Transverse colon (tissue), 4 donors: Measurements from ENCODE around the gene GPSM3. TPM values are rescaled to one million over a fixed set of nuclear protein-coding genes. Genes with fewer than 3 reads are reported as not detected.
A peak's percentile ranks its signal among the peaks of the same experiment; 100 is the strongest.

Source experiments
- DNase-seq: peaks from one replicate; pipeline ENCODE4 v3.0.0-alpha.2; 2019
- H3K27ac ChIP-seq, 4 donors: fragments of 200-600 bp; sonication (generic); 2 replicates each; pipeline ENCODE4 v1.5.1; 2016 to 2018; ENCODE audit warnings: inconsistent platforms in 4 of 4
- H3K27me3 ChIP-seq: fragments of 200-600 bp; sonication (generic); 2 replicates; pipeline ENCODE4 v1.5.1; 2017; ENCODE audit warnings: inconsistent platforms
- H3K36me3 ChIP-seq, 4 donors: fragments of 200-600 bp; sonication (generic); 2 replicates each; pipeline ENCODE4 v1.5.1; 2017 to 2019; ENCODE audit warnings: inconsistent platforms in 4 of 4
- H3K4me1 ChIP-seq, 4 donors: fragments of 200-600 bp; sonication (generic); 2 replicates each; pipeline ENCODE4 v1.5.1; 2017 to 2020; ENCODE audit warnings: inconsistent platforms in 4 of 4
- H3K4me3 ChIP-seq, 4 donors: fragments of 200-600 bp; sonication (generic); 1 replicate in 1 of 4; 2 replicates in 3 of 4; pipeline versions ENCODE4 v1.5.1 to v1.6.1; 2017 to 2019; ENCODE audit warnings: inconsistent platforms in 4 of 4
- H3K9me3 ChIP-seq, 2 donors: fragments of 200-600 bp; sonication (generic); 2 replicates each; pipeline ENCODE4 v1.5.1; 2017 to 2019; ENCODE audit warnings: inconsistent platforms in 2 of 2
- CTCF ChIP-seq, 5 experiments: fragments of 200-600 bp in 3 of 5; fragments of 450-650 bp in 2 of 5; sonication (generic) in 3 of 5; IDR thresholded peaks; 1 replicate in 2 of 5; 2 replicates in 3 of 5; pipeline ENCODE4 v1.5.1; 2016 to 2017; ENCODE audit warnings: antibody characterized with exemption in 5 of 5, inconsistent platforms in 3 of 5, mild to moderate bottlenecking in 2 of 5, moderate library complexity in 1 of 5
- EP300 ChIP-seq: sonication (generic); formaldehyde crosslinking; IDR thresholded peaks from one replicate; pipeline ENCODE4 v1.6.1; 2017; ENCODE audit warnings: antibody characterized with exemption, low read depth
- POLR2A ChIP-seq: fragments of 450-650 bp; IDR thresholded peaks from one replicate; pipeline ENCODE4 v1.6.1; 2016; ENCODE audit warnings: antibody characterized with exemption, mild to moderate bottlenecking, moderate library complexity
- POLR2AphosphoS5 ChIP-seq, 3 donors: sonication (generic); formaldehyde crosslinking; IDR thresholded peaks; one replicate each; pipeline ENCODE4 v1.6.1; 2016; ENCODE audit warnings: antibody characterized with exemption in 3 of 3
- WGBS, 2 donors: methylation state at CpG; one replicate each; pipeline ENCODE4 v1.1.5; 2018; ENCODE audit warnings: low coverage in 1 of 2; 5-methylcytosine and 5-hydroxymethylcytosine counted together
- in situ Hi-C, 4 donors: fragments of 200-750 bp; cut with MboI; loops; one replicate each; pipeline versions ENCODE4 v1.15.0 to v1.15.1; 2017; ENCODE audit warnings: low sequenced_read_pairs in 3 of 4, low pct_ligation_motif_present in 1 of 4, low pct_unique_long_range_greater_than_20kb in 1 of 4
- intact Hi-C: fragments of 100-400 bp; cut with DNase I; formaldehyde crosslinking; loops from one replicate; pipeline ENCODE4 v1.15.1; 2023; ENCODE audit warnings: low total_unique reads
- total RNA-seq, 4 donors: library from RNA; depleted of rRNA; stranded (reverse); fragments of >200 nt; gene quantifications; one replicate each; pipeline ENCODE4 v1.1.0, GENCODE V29; 2016

GPSM3 gene
- total RNA-seq, 4 donors from 2014 or later, result 1.00 to 8.6 (median 6.7) TPM

- Histone ChIP-seq H3K27me3 (no peaks in the 10 kb centered on the region), H3K27ac (peak overlapping the region in 2 of 4 donors; percentile 14 to 22), H3K9me3 (no peaks in the 10 kb centered on the region), H3K4me1 (peaks cover 11 to 47% (median 25%) of the 10 kb centered on the region in 4 donors), H3K36me3 (peaks cover 0 to 12% (median 5%) of the 10 kb centered on the region in 4 donors), H3K4me3 (no peak overlapping the region)
- 80% methylated on average over 10 of the region's 10 CpGs; no CpG with 5 or more reads in 1 of the 2 donors for WGBS, 2 donors
- no peak for TF ChIP-seq EP300
- no peak for TF ChIP-seq POLR2A
- no peak for TF ChIP-seq CTCF (IDR thresholded peaks at IDR 0.05)
- TF ChIP-seq POLR2AphosphoS5 (IDR thresholded peaks at IDR 0.05), result no peak
- in situ Hi-C loops (no loop called here), intact Hi-C loops (no loop called here)
- no peak for DNase-seq
Observed at GRCh38 chr6:32181915-32182529, 10.4 kb downstream of the GPSM3 start.

GRCh38 chr6:32181148-32181702, 11.2 kb downstream of the GPSM3 start:
- Histone ChIP-seq H3K9me3 (no peaks in the 10 kb centered on the region), H3K4me3 (no peak overlapping the region), H3K27ac (peak overlapping the region in 1 of 4 donors; percentile 14), H3K36me3 (peaks cover 0 to 9% (median 3%) of the 10 kb centered on the region in 4 donors), H3K27me3 (no peaks in the 10 kb centered on the region), H3K4me1 (peaks cover 17 to 47% (median 31%) of the 10 kb centered on the region in 4 donors)
- DNase-seq, result no peak
- TF ChIP-seq CTCF (IDR thresholded peaks at IDR 0.05) (no peak), EP300 (no peak), POLR2A (no peak), POLR2AphosphoS5 (IDR thresholded peaks at IDR 0.05) (no peak)
- 91% methylated on average over 4 to 15 of the region's 15 CpGs for WGBS, 2 donors
- intact Hi-C loops (no loop called here), in situ Hi-C loops (no loop called here)

- peak overlapping the region in 1 of 4 donors; percentile 91 for H3K4me3 ChIP-seq
- H3K27me3 ChIP-seq, result no peaks in the 10 kb centered on the region
- no peaks in the 10 kb centered on the region for H3K9me3 ChIP-seq
- peaks cover 0 to 9% (median 3%) of the 10 kb centered on the region in 4 donors for H3K36me3 ChIP-seq
- WGBS, 2 donors, result 78 to 86% methylated on average over 5 to 10 of the region's 10 CpGs
- H3K4me1 ChIP-seq, result peaks cover 23 to 51% (median 34%) of the 10 kb centered on the region in 4 donors
- H3K27ac ChIP-seq, result peak overlapping the region; percentile 94 to 96 (median 94)
- intact Hi-C loops, result no loop called here
- in situ Hi-C loops, result no loop called here
- TF ChIP-seq CTCF (IDR thresholded peaks at IDR 0.05) (no peak), EP300 (no peak), POLR2A (no peak), POLR2AphosphoS5 (IDR thresholded peaks at IDR 0.05) (no peak)
- no peak for DNase-seq
Observed at GRCh38 chr6:32179766-32180405, 12.6 kb downstream of the GPSM3 start.
